Naive B cell (primary cell): ENCODE measurements around the gene GCC2. TPM values are rescaled to one million over a fixed set of nuclear protein-coding genes. Genes with fewer than 3 reads are reported as not detected.

Experiments used
- ATAC-seq, 2 donors: fragments of 150-1000 bp; cut with Tn5 transposase; 2 replicates each; pipeline ENCODE4 v1.10.0; 2021; ENCODE audit warnings: low read depth in 2 of 2, mild to moderate bottlenecking in 2 of 2, moderate library complexity in 2 of 2
- DNase-seq: peaks from one replicate; pipeline ENCODE4 v3.0.0; 2022
- H3K27ac Mint-ChIP-seq, 6 donors: one replicate each; pipeline ENCODE4 v1.8.0; 2020 to 2022; ENCODE audit warnings: mild to moderate bottlenecking in 6 of 6, mixed read lengths in 6 of 6, moderate library complexity in 5 of 6, inconsistent platforms in 2 of 6
- H3K27me3 Mint-ChIP-seq, 3 donors: one replicate each; pipeline ENCODE4 v1.8.0; 2021 to 2022; ENCODE audit warnings: mixed read lengths in 3 of 3, mild to moderate bottlenecking in 1 of 3
- H3K36me3 Mint-ChIP-seq, 2 donors: one replicate each; pipeline ENCODE4 v1.8.0; 2020 to 2022; ENCODE audit warnings: mixed read lengths in 2 of 2, inconsistent platforms in 1 of 2, mild to moderate bottlenecking in 1 of 2
- H3K4me1 Mint-ChIP-seq, 3 donors: one replicate each; pipeline ENCODE4 v1.8.0; 2020 to 2022; ENCODE audit warnings: mixed read lengths in 3 of 3, inconsistent platforms in 1 of 3, mild to moderate bottlenecking in 1 of 3, moderate library complexity in 1 of 3
- H3K4me3 Mint-ChIP-seq, 8 donors: one replicate each; pipeline ENCODE4 v1.8.0; 2020 to 2022; ENCODE audit warnings: mild to moderate bottlenecking in 8 of 8, mixed read lengths in 8 of 8, moderate library complexity in 8 of 8, inconsistent platforms in 2 of 8
- H3K9me3 Mint-ChIP-seq, 7 donors: one replicate each; pipeline ENCODE4 v1.8.0; 2020 to 2022; ENCODE audit warnings: mixed read lengths in 7 of 7, mild to moderate bottlenecking in 5 of 7, inconsistent platforms in 2 of 7, moderate library complexity in 1 of 7
- polyA plus RNA-seq, 6 donors: library from polyadenylated mRNA; unstranded; fragments of 300-500 nt; fragmentation: Illumina TruSeq; gene quantifications; one replicate each; pipeline ENCODE4 v1.2.3, GENCODE V29; 2021; ENCODE audit warnings: low read depth in 6 of 6

The GCC2 gene
- polyA plus RNA-seq = 10 to 100 TPM; 16.4 to 80.1 (median 41.0) TPM

GRCh38 chr2:108448678-108449409 lies at the start of gene GCC2:
Gene GCC2 (plus strand): TSS chr2:108449206. CDS start chr2:108449275, 69 bp downstream.
- Mint-ChIP-seq H3K4me3 (peak within 1 kb of the TSS; percentile 91 to 99 (median 97)), H3K27ac (peak within 1 kb of the TSS; percentile 98 to 100 (median 98)), H3K4me1 (peaks cover 22 to 40% (median 39%) of the 10 kb centered on the region in 3 donors), H3K27me3 (no peaks in the 10 kb centered on the region), H3K9me3 (no peaks in the 10 kb centered on the region), H3K36me3 (peaks cover 9 to 12% of the 10 kb centered on the region in 2 donors)
- DNase-seq = peak; percentile 97
- peak; percentile 94 to 96 for ATAC-seq

- Mint-ChIP-seq H3K4me1 (no peaks in the 10 kb centered on the region), H3K27ac (no peak overlapping the region), H3K9me3 (peaks cover 10 to 68% (median 39%) of the 10 kb centered on the region in 7 donors), H3K4me3 (no peak overlapping the region), H3K27me3 (peaks cover 6 to 20% (median 12%) of the 10 kb centered on the region in 3 donors), H3K36me3 (peaks cover 7 to 49% of the 10 kb centered on the region in 2 donors)
- DNase-seq = no peak
- ATAC-seq = no peak
Observed at GRCh38 chr2:108399479-108399878, 49.5 kb upstream of the GCC2 start.

- no peak overlapping the region for H3K27ac Mint-ChIP-seq
- H3K4me3 Mint-ChIP-seq = no peak overlapping the region
- DNase-seq (no peak), ATAC-seq (no peak)
- peaks cover 22 to 83% (median 48%) of the 10 kb centered on the region in 7 donors for H3K9me3 Mint-ChIP-seq
- peaks cover 6 to 20% (median 18%) of the 10 kb centered on the region in 3 donors for H3K27me3 Mint-ChIP-seq
- peaks cover 19 to 61% of the 10 kb centered on the region in 2 donors for H3K36me3 Mint-ChIP-seq
- no peaks in the 10 kb centered on the region for H3K4me1 Mint-ChIP-seq
Observed at GRCh38 chr2:108401800-108402199, 47.2 kb upstream of the GCC2 start.

- Mint-ChIP-seq H3K4me3 (no peak overlapping the region), H3K27me3 (peaks cover 6 to 20% (median 18%) of the 10 kb centered on the region in 3 donors), H3K36me3 (peaks cover 13 to 52% of the 10 kb centered on the region in 2 donors), H3K4me1 (no peaks in the 10 kb centered on the region), H3K9me3 (peaks cover 21 to 72% (median 41%) of the 10 kb centered on the region in 7 donors), H3K27ac (no peak overlapping the region)
- ATAC-seq (no peak), DNase-seq (no peak)
Observed at GRCh38 chr2:108403494-108403893, 45.5 kb upstream of the GCC2 start.

- Mint-ChIP-seq H3K36me3 (peaks cover 13 to 41% of the 10 kb centered on the region in 2 donors), H3K9me3 (peaks cover 18 to 58% (median 29%) of the 10 kb centered on the region in 7 donors), H3K27me3 (peaks cover 13 to 26% (median 23%) of the 10 kb centered on the region in 3 donors), H3K4me1 (no peaks in the 10 kb centered on the region), H3K4me3 (no peak overlapping the region), H3K27ac (no peak overlapping the region)
- no peak for DNase-seq
- ATAC-seq = no peak
Observed at GRCh38 chr2:108404784-108405397, 44.1 kb upstream of the GCC2 start.

- peaks cover 13 to 18% of the 10 kb centered on the region in 2 donors for H3K36me3 Mint-ChIP-seq
- peak overlapping the region in 1 of 8 donors; percentile 12 for H3K4me3 Mint-ChIP-seq
- no peaks in the 10 kb centered on the region for H3K4me1 Mint-ChIP-seq
- peaks cover 11 to 33% (median 16%) of the 10 kb centered on the region in 7 donors for H3K9me3 Mint-ChIP-seq
- no peak for ATAC-seq
- DNase-seq = no peak
- peaks cover 7 to 11% (median 11%) of the 10 kb centered on the region in 3 donors for H3K27me3 Mint-ChIP-seq
- no peak overlapping the region for H3K27ac Mint-ChIP-seq
Observed at GRCh38 chr2:108407864-108408729, 40.9 kb upstream of the GCC2 start.

GRCh38 chr2:108409768-108410167 lies 39.2 kb upstream of the GCC2 start:
- DNase-seq (no peak), ATAC-seq (no peak)
- Mint-ChIP-seq H3K27me3 (peaks cover 6 to 11% (median 11%) of the 10 kb centered on the region in 3 donors), H3K27ac (no peak overlapping the region), H3K4me1 (no peaks in the 10 kb centered on the region), H3K36me3 (peaks cover 9 to 14% of the 10 kb centered on the region in 2 donors), H3K4me3 (no peak overlapping the region), H3K9me3 (peaks cover 7 to 17% (median 10%) of the 10 kb centered on the region in 7 donors)

GRCh38 chr2:108412995-108413710 lies 35.9 kb upstream of the GCC2 start:
- DNase-seq = no peak
- H3K9me3 Mint-ChIP-seq = peaks cover 0 to 2% (median 0%) of the 10 kb centered on the region in 7 donors
- no peaks in the 10 kb centered on the region for H3K4me1 Mint-ChIP-seq
- no peaks in the 10 kb centered on the region for H3K36me3 Mint-ChIP-seq
- H3K27ac Mint-ChIP-seq = no peak overlapping the region
- H3K4me3 Mint-ChIP-seq = no peak overlapping the region
- peaks cover 6 to 11% (median 6%) of the 10 kb centered on the region in 3 donors for H3K27me3 Mint-ChIP-seq
- ATAC-seq = no peak

- H3K4me1 Mint-ChIP-seq = no peaks in the 10 kb centered on the region
- H3K9me3 Mint-ChIP-seq = peaks cover 0 to 2% (median 0%) of the 10 kb centered on the region in 7 donors
- H3K27ac Mint-ChIP-seq = no peak overlapping the region
- peaks cover 4 to 11% (median 6%) of the 10 kb centered on the region in 3 donors for H3K27me3 Mint-ChIP-seq
- ATAC-seq (no peak), DNase-seq (no peak)
- H3K36me3 Mint-ChIP-seq = no peaks in the 10 kb centered on the region
- H3K4me3 Mint-ChIP-seq = no peak overlapping the region
Observed at GRCh38 chr2:108413711-108414095, 35.3 kb upstream of the GCC2 start.

GRCh38 chr2:108414256-108414876 lies 34.6 kb upstream of the GCC2 start:
- Mint-ChIP-seq H3K4me3 (peak overlapping the region in 1 of 8 donors; percentile 66), H3K9me3 (peaks cover 0 to under 1% (median 0%) of the 10 kb centered on the region in 7 donors), H3K36me3 (no peaks in the 10 kb centered on the region), H3K4me1 (no peaks in the 10 kb centered on the region), H3K27me3 (peaks cover 0 to 4% (median 0%) of the 10 kb centered on the region in 3 donors), H3K27ac (no peak overlapping the region)
- no peak for DNase-seq
- no peak for ATAC-seq

GRCh38 chr2:108414945-108415344 lies 34.1 kb upstream of the GCC2 start:
- Mint-ChIP-seq H3K4me3 (no peak overlapping the region), H3K4me1 (no peaks in the 10 kb centered on the region), H3K36me3 (no peaks in the 10 kb centered on the region), H3K27me3 (peaks cover 0 to 4% (median 0%) of the 10 kb centered on the region in 3 donors), H3K27ac (no peak overlapping the region), H3K9me3 (no peaks in the 10 kb centered on the region)
- no peak for DNase-seq
- ATAC-seq = no peak

GRCh38 chr2:108417254-108417653 lies 31.8 kb upstream of the GCC2 start:
- H3K9me3 Mint-ChIP-seq = no peaks in the 10 kb centered on the region
- DNase-seq = no peak
- H3K4me1 Mint-ChIP-seq = no peaks in the 10 kb centered on the region

More at GRCh38 chr2:108417254-108417653, 31.8 kb upstream of the GCC2 start:
- Mint-ChIP-seq H3K4me3 (no peak overlapping the region), H3K36me3 (no peaks in the 10 kb centered on the region), H3K27me3 (peaks cover 0 to 4% (median 0%) of the 10 kb centered on the region in 3 donors), H3K27ac (no peak overlapping the region)
- ATAC-seq = no peak
